22Rv1 (cell line): Measurements from ENCODE around the gene COG5.

Source experiments
- H3K27ac ChIP-seq: fragments of 450-650 bp; 2 replicates; pipeline ENCODE4 v1.5.1; 2017
- CTCF ChIP-seq: fragments of 450-650 bp; IDR thresholded peaks from 2 replicates; pipeline ENCODE4 v1.5.1; 2017; ENCODE audit warnings: mild to moderate bottlenecking
- ZFX ChIP-seq: fragments of 450-650 bp; IDR thresholded peaks from 2 replicates; pipeline ENCODE4 v1.6.1; 2017; ENCODE audit warnings: antibody characterized with exemption, borderline replicate concordance

Gene COG5

GRCh38 chr7:107359520-107360316 is 204.0 kb downstream of the COG5 start:
- no peak overlapping the region for H3K27ac ChIP-seq
- TF ChIP-seq ZFX = no peak

GRCh38 chr7:107355616-107356015 is 208.1 kb downstream of the COG5 start:
- TF ChIP-seq ZFX (no peak), CTCF (no peak)
- no peak overlapping the region for H3K27ac ChIP-seq

GRCh38 chr7:107354640-107355039 is 209.1 kb downstream of the COG5 start:
- TF ChIP-seq CTCF = no peak
- no peak overlapping the region for H3K27ac ChIP-seq

- TF ChIP-seq CTCF (no peak), ZFX (no peak)
- H3K27ac ChIP-seq = no peak overlapping the region
Observed at GRCh38 chr7:107353701-107354100, 210.0 kb downstream of the COG5 start.

- H3K27ac ChIP-seq = no peak overlapping the region
- no peak for TF ChIP-seq CTCF
- no peak for TF ChIP-seq ZFX
Observed at GRCh38 chr7:107345898-107346297, 217.8 kb downstream of the COG5 start.

- TF ChIP-seq CTCF = no peak; the same call in 1 of the 2 replicates
- TF ChIP-seq ZFX = no peak
- no peak overlapping the region for H3K27ac ChIP-seq
Observed at GRCh38 chr7:107344799-107345198, 218.9 kb downstream of the COG5 start.

- no peak for TF ChIP-seq ZFX
- no peak; the same call in 1 of the 2 replicates for TF ChIP-seq CTCF
- no peak overlapping the region for H3K27ac ChIP-seq
Observed at GRCh38 chr7:107344286-107344685, 219.4 kb downstream of the COG5 start.

- H3K27ac ChIP-seq = no peak overlapping the region
- TF ChIP-seq ZFX (no peak), CTCF (no peak)
Observed at GRCh38 chr7:107338080-107338479, 225.6 kb downstream of the COG5 start.
